ENCODE results near the gene S1PR4. TPM values are rescaled to one million over a fixed set of nuclear protein-coding genes. Genes with fewer than 3 reads are reported as not detected.

Gene S1PR4
- total and polyA plus RNA-seq, 9 of the 15 experiments (the other 6 are each of a cell fraction or from before 2014, with no cell fraction given) = 0.27 TPM; not detected in 8

- TF ChIP-seq MNT (conservative IDR thresholded peaks at IDR 0.05) = no peak
- TF ChIP-seq ZNF24 (IDR thresholded peaks at IDR 0.05) = no peak
- TF ChIP-seq ZBTB1 (CRISPR knock-in tag; IDR thresholded peaks at IDR 0.05; ENCODE audit: borderline replicate concordance, low read depth) = no peak
- no peak for TF ChIP-seq ZNF253 (CRISPR knock-in tag; conservative IDR thresholded peaks at IDR 0.05)
- TF ChIP-seq TRIM25 (IDR thresholded peaks at IDR 0.05; ENCODE audit: borderline replicate concordance) = no peak
- TF ChIP-seq NKRF (IDR thresholded peaks at IDR 0.05; ENCODE audit: borderline replicate concordance) = no peak
Measured at GRCh38 chr19:3206216-3206953, 27.8 kb downstream of the S1PR4 start (continued).

Measured in K562 (cell line).